ENCODE data around the gene COL5A1. TPM values are rescaled to one million over a fixed set of nuclear protein-coding genes. Genes with fewer than 3 reads are reported as not detected.

Gene COL5A1
- total and polyA plus RNA-seq, 2 donors (not counting 1 experiment from before 2014, with no cell fraction given) = 72.8 to 109 TPM

DNA sequence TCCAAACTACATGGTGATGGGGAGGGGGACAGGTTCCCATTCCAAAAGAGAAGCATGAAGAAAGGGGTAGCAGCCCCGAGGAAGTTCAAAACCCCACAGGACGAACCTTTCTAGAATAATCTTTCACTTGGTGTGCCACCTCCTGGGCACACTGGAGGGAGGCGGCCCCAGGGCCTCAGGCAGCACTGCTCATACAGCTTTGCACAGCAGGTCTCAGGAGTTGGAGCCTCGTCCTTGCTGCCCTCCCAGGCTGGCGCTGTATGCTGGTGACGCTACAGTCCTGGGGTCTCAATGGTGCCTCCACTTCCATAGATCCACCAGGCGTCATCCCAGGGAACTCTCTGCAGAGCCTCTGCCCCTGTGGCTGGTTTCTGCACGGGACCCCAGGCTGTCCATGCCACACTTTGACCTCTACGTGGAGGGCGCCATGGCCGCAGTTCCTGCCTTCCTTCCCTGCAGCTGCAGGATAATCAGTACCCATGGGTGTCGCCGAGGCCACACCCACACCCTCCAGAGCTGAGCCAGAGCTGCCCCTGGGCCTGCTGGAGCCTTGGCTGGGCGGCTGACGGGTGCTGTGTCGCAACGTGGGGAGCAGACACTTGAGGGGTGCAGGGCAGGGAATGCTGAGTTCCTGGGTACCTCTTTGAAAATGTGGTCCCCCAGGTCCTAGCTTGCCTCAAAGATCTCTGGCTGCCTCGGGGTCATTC lies 95.3 kb downstream of the COL5A1 start:
- Histone ChIP-seq H3K4me2 (ENCODE audit: extremely low read depth, insufficient read depth, low read length) (no peak overlapping the region), H2AFZ (ENCODE audit: low read length) (no peak overlapping the region), H3K9ac (ENCODE audit: insufficient read depth, low read length) (no peak overlapping the region), H3K27ac (ENCODE audit: insufficient read depth, low read length) (no peak overlapping the region), H3K79me2 (ENCODE audit: control insufficient read depth, insufficient read depth, low read length) (no peaks in the 10 kb centered on the region), H3K4me3 (replicated peaks in 1 of 4; ENCODE audit: control extremely low read depth in 1 of 4, insufficient read depth in 1 of 4, low read depth in 3 of 4, low read length in 4 of 4) (no peak overlapping the region), H4K20me1 (ENCODE audit: control insufficient read depth, extremely low read depth, insufficient read depth, low read length) (no peaks in the 10 kb centered on the region), H3K36me3 (ENCODE audit: control insufficient read depth, insufficient read depth, low read length) (peaks cover 41% of the 10 kb centered on the region), H3K9me3 (ENCODE audit: control insufficient read depth, insufficient read depth, low read depth, low read length) (no peaks in the 10 kb centered on the region), H3K27me3 (ENCODE audit: control insufficient read depth, insufficient read depth, low read length) (no peaks in the 10 kb centered on the region), H3K4me1 (ENCODE audit: control insufficient read depth, extremely low read depth, insufficient read depth, low read length) (peaks cover 20% of the 10 kb centered on the region)
- TF ChIP-seq EZH2 (IDR thresholded peaks at IDR 0.05; ENCODE audit: low read length, missing control alignments) = no peak
- TF ChIP-seq, protein P1, sequence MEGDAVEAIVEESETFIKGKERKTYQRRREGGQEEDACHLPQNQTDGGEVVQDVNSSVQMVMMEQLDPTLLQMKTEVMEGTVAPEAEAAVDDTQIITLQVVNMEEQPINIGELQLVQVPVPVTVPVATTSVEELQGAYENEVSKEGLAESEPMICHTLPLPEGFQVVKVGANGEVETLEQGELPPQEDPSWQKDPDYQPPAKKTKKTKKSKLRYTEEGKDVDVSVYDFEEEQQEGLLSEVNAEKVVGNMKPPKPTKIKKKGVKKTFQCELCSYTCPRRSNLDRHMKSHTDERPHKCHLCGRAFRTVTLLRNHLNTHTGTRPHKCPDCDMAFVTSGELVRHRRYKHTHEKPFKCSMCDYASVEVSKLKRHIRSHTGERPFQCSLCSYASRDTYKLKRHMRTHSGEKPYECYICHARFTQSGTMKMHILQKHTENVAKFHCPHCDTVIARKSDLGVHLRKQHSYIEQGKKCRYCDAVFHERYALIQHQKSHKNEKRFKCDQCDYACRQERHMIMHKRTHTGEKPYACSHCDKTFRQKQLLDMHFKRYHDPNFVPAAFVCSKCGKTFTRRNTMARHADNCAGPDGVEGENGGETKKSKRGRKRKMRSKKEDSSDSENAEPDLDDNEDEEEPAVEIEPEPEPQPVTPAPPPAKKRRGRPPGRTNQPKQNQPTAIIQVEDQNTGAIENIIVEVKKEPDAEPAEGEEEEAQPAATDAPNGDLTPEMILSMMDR (conservative IDR thresholded peaks at IDR 0.05 in 1 of 2, IDR thresholded peaks at IDR 0.05 in 1 of 2; ENCODE audit: low read depth in 1 of 2, low read length in 2 of 2) = no peak
- no peak for DNase-seq (ENCODE audit: low read depth in 2 of 2)

DNA sequence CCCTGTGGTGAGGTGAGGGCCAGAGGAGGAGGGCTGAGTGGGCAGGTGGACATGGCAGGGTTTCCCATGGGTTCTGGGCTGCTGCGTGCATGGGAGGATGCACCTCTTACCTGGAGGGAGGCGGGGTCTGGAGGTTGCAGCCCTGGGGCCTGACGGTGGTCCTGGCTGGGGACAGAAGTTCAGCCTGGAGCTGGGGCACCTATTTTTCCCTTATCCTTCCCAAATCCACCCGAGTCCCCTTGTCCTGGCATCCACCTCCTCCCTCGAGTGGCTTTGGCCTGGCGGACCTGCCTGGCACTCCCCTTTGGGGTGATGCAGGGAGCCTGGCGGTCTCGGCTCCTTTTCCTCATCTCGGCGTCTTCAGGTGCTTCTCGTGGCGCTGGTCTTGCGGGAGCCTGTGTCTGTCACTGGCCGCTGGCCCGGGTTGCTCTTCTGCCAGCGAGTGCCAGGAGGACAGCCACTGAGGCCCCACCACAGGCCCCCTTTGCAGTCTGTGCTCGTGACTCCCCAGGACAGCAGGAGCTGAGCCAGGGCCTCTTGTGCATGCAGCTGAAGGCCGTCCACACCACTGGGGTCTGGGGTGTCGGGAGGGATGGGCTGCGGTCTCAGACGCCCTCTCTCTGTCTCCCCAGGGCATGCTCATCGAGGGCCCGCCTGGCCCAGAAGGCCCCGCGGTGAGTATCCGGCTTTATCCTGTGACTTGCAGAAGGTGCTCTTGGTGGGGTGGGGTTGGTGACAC lies 96.4 kb downstream of the COL5A1 start:
- Histone ChIP-seq H3K27me3 (ENCODE audit: control insufficient read depth, insufficient read depth, low read length) (no peaks in the 10 kb centered on the region), H3K79me2 (ENCODE audit: control insufficient read depth, insufficient read depth, low read length) (no peaks in the 10 kb centered on the region), H3K4me3 (replicated peaks in 1 of 4; ENCODE audit: control extremely low read depth in 1 of 4, insufficient read depth in 1 of 4, low read depth in 3 of 4, low read length in 4 of 4) (no peak overlapping the region), H3K27ac (ENCODE audit: insufficient read depth, low read length) (no peak overlapping the region), H3K4me1 (ENCODE audit: control insufficient read depth, extremely low read depth, insufficient read depth, low read length) (peaks cover 20% of the 10 kb centered on the region), H2AFZ (ENCODE audit: low read length) (no peak overlapping the region), H3K4me2 (ENCODE audit: extremely low read depth, insufficient read depth, low read length) (no peak overlapping the region), H3K36me3 (ENCODE audit: control insufficient read depth, insufficient read depth, low read length) (peaks cover 38% of the 10 kb centered on the region), H3K9ac (ENCODE audit: insufficient read depth, low read length) (no peak overlapping the region), H3K9me3 (ENCODE audit: control insufficient read depth, insufficient read depth, low read depth, low read length) (no peaks in the 10 kb centered on the region), H4K20me1 (ENCODE audit: control insufficient read depth, extremely low read depth, insufficient read depth, low read length) (no peaks in the 10 kb centered on the region)
- TF ChIP-seq, protein P1 (conservative IDR thresholded peaks at IDR 0.05 in 1 of 2, IDR thresholded peaks at IDR 0.05 in 1 of 2; ENCODE audit: low read depth in 1 of 2, low read length in 2 of 2) = no peak
- no peak for TF ChIP-seq EZH2 (IDR thresholded peaks at IDR 0.05; ENCODE audit: low read length, missing control alignments)
- no peak for DNase-seq (ENCODE audit: low read depth in 2 of 2)

DNA sequence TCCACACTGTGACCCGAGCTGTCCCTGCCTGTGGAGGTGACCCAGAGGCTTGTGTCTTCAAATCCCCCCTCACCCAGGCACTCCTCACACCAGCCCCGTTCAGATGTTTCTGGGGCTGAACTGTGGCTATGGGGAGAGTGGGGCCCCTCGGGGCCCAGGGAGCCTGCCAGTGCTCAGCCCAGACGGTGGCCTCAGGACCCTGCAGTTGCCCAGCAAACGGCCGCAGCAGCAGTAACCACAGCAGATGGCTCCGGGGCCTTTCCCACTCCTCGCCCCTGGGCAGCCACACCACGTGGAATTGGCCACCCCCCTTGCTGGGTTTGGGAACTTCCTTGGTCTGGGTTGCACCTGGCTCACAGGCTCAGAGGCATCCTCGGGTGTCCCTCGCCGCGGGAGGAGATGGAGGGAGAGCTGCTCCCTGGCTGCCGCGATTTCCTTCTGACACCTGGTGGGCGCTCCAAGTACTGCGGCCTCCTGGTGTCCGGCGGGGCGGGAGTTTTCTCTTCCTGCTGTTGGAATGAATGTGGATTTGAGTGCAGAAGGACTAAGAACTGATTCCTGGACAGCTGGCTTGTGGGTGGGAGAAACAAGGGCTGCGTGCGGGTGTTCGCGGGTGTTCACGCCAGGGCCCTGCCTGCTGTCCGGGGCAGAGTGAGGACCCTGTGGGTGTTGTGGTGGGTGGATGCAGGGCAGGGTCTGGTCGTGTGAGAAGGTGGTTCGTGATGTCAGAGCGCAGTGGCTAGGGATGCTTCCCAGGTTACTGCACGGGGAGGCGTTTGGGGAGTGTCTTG lies 97.5 kb downstream of the COL5A1 start:
- peaks cover 36% of the 10 kb centered on the region for H3K36me3 ChIP-seq (ENCODE audit: control insufficient read depth, insufficient read depth, low read length)
- H3K79me2 ChIP-seq (ENCODE audit: control insufficient read depth, insufficient read depth, low read length) = no peaks in the 10 kb centered on the region
- H3K27me3 ChIP-seq (ENCODE audit: control insufficient read depth, insufficient read depth, low read length) = no peaks in the 10 kb centered on the region
- TF ChIP-seq, protein P1 (conservative IDR thresholded peaks at IDR 0.05 in 1 of 2, IDR thresholded peaks at IDR 0.05 in 1 of 2; ENCODE audit: low read depth in 1 of 2, low read length in 2 of 2) = peak; percentile 79 to 80
- no peak for TF ChIP-seq EZH2 (IDR thresholded peaks at IDR 0.05; ENCODE audit: low read length, missing control alignments)
- H4K20me1 ChIP-seq (ENCODE audit: control insufficient read depth, extremely low read depth, insufficient read depth, low read length) = no peaks in the 10 kb centered on the region
- H3K4me3 ChIP-seq (replicated peaks in 1 of 4; ENCODE audit: control extremely low read depth in 1 of 4, insufficient read depth in 1 of 4, low read depth in 3 of 4, low read length in 4 of 4) = no peak overlapping the region
- no peak overlapping the region for H2AFZ ChIP-seq (ENCODE audit: low read length)
- H3K27ac ChIP-seq (ENCODE audit: insufficient read depth, low read length) = no peak overlapping the region
- DNase-seq (ENCODE audit: low read depth in 2 of 2) = peak; percentile 35 to 54
- H3K4me1 ChIP-seq (ENCODE audit: control insufficient read depth, extremely low read depth, insufficient read depth, low read length) = peaks cover 12% of the 10 kb centered on the region
- H3K9ac ChIP-seq (ENCODE audit: insufficient read depth, low read length) = no peak overlapping the region
- no peak overlapping the region for H3K4me2 ChIP-seq (ENCODE audit: extremely low read depth, insufficient read depth, low read length)
- H3K9me3 ChIP-seq (ENCODE audit: control insufficient read depth, insufficient read depth, low read depth, low read length) = no peaks in the 10 kb centered on the region

Measured in fibroblast of lung (primary cell).